ENCODE measurements around the gene SLC25A11. TPM values are rescaled to one million over a fixed set of nuclear protein-coding genes. Genes with fewer than 3 reads are reported as not detected.

Gene SLC25A11
- total and polyA plus RNA-seq, 8 donors: 25.2 to 73.5 (median 42.1) TPM

DNA sequence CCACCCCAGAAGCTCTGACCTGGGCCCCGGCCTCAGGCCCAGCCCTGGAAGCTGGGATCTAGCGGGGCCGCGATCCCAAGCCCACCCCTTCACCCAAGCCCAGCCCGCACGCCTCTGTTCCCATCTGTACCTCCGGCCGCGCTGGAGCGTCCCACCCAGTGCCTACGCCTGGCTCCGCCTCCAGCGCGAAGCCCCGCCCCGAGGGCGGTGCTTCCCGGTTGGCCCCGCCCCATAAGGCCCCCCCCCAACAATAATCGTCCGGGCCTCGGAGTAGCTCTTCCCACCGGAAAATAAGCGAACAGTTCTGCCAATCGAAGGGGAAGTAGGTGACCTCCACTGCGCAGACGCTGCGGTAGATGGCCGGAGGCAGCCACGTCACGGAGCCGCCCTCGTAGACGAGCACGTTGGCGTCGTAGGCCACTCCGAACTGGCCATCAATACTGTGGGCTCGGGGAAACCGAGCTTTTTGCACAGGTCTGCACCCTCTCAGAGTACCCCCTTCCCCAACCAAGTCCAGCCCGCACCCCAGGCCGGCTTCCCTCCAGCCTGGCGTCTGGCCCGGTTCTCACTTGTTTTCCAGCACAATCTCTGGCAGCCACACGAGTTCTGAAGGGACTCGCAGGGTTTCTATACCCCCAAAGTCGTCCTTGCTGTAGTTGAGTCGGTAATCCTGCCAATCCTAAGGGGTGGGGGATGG lies 38.0 kb downstream of the SLC25A11 start:
- H3K4me1 ChIP-seq: peaks cover 20 to 54% (median 44%) of the 10 kb centered on the region in 4 donors
- intact Hi-C loops (cut with DNase I; ENCODE audit: low total_unique reads): loop anchor here (10.0 kb wide), 1 partner anchor 73 kb away; no protein-coding TSS in a partner anchor
- H3K4me3 ChIP-seq: no peak overlapping the region
- peaks cover 3 to 9% (median 8%) of the 10 kb centered on the region in 4 donors for H3K36me3 ChIP-seq
- WGBS, 5 donors: 38 to 56% (median 44%) methylated on average over 30 to 48 of the region's 48 CpGs
- peak in 1 of 2 donors; percentile 65 for DNase-seq
- TF ChIP-seq POLR2A (IDR thresholded peaks at IDR 0.05) (no peak), POLR2AphosphoS5 (IDR thresholded peaks at IDR 0.05) (no peak), EP300 (IDR thresholded peaks at IDR 0.05) (no peak)
- TF ChIP-seq, protein P1, sequence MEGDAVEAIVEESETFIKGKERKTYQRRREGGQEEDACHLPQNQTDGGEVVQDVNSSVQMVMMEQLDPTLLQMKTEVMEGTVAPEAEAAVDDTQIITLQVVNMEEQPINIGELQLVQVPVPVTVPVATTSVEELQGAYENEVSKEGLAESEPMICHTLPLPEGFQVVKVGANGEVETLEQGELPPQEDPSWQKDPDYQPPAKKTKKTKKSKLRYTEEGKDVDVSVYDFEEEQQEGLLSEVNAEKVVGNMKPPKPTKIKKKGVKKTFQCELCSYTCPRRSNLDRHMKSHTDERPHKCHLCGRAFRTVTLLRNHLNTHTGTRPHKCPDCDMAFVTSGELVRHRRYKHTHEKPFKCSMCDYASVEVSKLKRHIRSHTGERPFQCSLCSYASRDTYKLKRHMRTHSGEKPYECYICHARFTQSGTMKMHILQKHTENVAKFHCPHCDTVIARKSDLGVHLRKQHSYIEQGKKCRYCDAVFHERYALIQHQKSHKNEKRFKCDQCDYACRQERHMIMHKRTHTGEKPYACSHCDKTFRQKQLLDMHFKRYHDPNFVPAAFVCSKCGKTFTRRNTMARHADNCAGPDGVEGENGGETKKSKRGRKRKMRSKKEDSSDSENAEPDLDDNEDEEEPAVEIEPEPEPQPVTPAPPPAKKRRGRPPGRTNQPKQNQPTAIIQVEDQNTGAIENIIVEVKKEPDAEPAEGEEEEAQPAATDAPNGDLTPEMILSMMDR (IDR thresholded peaks at IDR 0.05): no peak
- H3K27me3 ChIP-seq: peaks cover 0 to 44% (median 0%) of the 10 kb centered on the region in 3 donors
- H3K27ac ChIP-seq: peak overlapping the region in 4 of 5 donors; percentile 24 to 71 (median 46)
- H3K9me3 ChIP-seq: no peaks in the 10 kb centered on the region

DNA sequence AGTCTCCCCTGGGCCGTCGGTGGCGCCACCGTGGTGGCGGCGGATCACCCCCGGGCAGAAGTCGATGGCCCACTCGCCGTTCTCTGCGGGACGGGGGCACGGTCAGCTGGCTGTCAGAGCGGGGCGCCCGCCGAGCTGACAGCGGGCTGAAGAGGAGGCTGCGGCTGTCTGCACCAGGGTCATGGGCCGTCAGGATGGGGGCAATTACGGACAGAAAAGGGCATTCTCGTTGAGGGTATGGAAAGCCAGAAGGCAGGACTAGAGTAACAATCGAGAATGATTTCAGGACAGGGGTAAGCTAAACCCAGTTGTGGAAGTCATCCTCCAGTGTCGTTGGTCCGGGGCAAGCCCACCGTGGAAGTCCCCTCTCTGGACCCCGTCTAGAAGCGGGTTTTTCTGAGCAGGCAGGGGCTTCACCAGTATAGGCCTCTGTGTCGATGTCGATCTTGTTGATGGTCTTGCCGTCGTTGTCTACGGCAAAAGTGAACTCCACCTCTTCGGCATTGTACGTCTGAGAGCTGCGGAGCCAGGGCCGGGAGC lies 38.7 kb downstream of the SLC25A11 start:
- TF ChIP-seq EP300 (IDR thresholded peaks at IDR 0.05) (no peak), POLR2AphosphoS5 (IDR thresholded peaks at IDR 0.05) (no peak), POLR2A (IDR thresholded peaks at IDR 0.05) (no peak)
- TF ChIP-seq, protein P1 (IDR thresholded peaks at IDR 0.05): no peak
- Histone ChIP-seq H3K4me1 (peaks cover 20 to 54% (median 44%) of the 10 kb centered on the region in 4 donors), H3K27ac (peak overlapping the region in 4 of 5 donors; percentile 24 to 71 (median 46)), H3K36me3 (peaks cover 9 to 16% (median 14%) of the 10 kb centered on the region in 4 donors), H3K9me3 (no peaks in the 10 kb centered on the region), H3K4me3 (peak overlapping the region; percentile 49 to 55 (median 52)), H3K27me3 (peaks cover 0 to 44% (median 0%) of the 10 kb centered on the region in 3 donors)
- intact Hi-C loops (cut with DNase I; ENCODE audit: low total_unique reads): loop anchor here (10.0 kb wide), 1 partner anchor 74 kb away; no protein-coding TSS in a partner anchor
- DNase-seq: no peak
- 52 to 66% (median 62%) methylated on average over 22 to 37 of the region's 37 CpGs for WGBS, 5 donors

DNA sequence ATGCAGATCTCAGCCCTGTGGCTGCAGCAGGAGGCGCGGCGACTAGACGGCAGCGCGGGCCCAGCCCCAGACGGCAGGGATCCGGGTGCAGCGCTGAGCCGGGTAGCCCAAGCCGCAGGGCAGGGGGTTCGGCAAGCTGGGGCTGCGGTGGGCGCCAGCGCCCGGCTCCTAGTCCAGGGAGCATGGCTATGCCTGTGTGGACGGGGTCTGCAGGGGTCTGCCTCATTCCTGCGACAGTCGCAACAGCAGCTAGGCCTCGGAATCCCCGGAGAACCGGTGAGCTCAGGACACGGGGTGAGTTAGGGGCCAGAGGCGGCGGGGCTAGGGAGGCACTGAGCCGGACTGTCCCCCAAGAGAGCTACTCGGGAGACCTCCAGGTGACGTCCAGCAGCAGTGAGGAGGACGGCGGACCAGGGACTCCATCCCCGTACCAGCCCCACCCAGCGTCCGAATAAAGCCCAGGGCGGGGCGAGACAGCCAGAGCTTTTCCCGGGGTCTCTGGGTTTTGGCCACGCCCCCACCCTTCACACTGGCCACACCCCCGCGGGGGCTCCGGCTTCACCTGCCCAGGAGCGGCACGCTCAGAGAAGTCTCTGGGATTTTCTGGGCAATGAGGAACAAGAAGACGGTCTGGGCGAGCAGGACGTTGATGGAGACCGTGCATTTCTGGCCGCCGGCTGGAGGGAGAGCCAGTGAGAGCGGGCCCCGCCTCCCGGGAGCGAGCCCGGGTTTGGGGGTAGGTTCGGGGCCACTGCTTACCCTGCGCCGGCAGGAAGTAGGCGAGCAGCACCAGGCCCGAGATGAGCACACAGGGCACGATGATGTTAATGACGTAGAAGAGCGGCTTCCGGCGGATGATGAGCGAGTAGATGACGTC lies 39.4 kb downstream of the SLC25A11 start:
- intact Hi-C loops (cut with DNase I; ENCODE audit: low total_unique reads): loop anchor here (10.0 kb wide), 1 partner anchor 74 kb away; no protein-coding TSS in a partner anchor
- Histone ChIP-seq H3K27ac (peak overlapping the region in 4 of 5 donors; percentile 9 to 71 (median 59)), H3K36me3 (peaks cover 16 to 23% (median 21%) of the 10 kb centered on the region in 4 donors), H3K4me3 (peak overlapping the region; percentile 49 to 55 (median 52)), H3K9me3 (no peaks in the 10 kb centered on the region), H3K4me1 (peaks cover 20 to 54% (median 44%) of the 10 kb centered on the region in 4 donors), H3K27me3 (peaks cover 0 to 44% (median 0%) of the 10 kb centered on the region in 3 donors)
- 17 to 22% (median 21%) methylated on average over 26 to 65 of the region's 65 CpGs for WGBS, 5 donors
- TF ChIP-seq POLR2A (IDR thresholded peaks at IDR 0.05) (no peak), EP300 (IDR thresholded peaks at IDR 0.05) (no peak), POLR2AphosphoS5 (IDR thresholded peaks at IDR 0.05) (no peak)
- TF ChIP-seq, protein P1 (IDR thresholded peaks at IDR 0.05): no peak
- DNase-seq: peak; percentile 51 to 85

Measured in stomach (tissue), 9 donors.